SJSA1 (cell line): ENCODE measurements around the gene ANKIB1. TPM values are rescaled to one million over a fixed set of nuclear protein-coding genes. Genes with fewer than 3 reads are reported as not detected.

Source experiments
- DNase-seq, 2 experiments: peaks; one replicate each; pipeline ENCODE4 v3.0.0-alpha.2; 2015 to 2020; ENCODE audit warnings: low spot score in 2 of 2, low read depth in 1 of 2
- H3K27ac ChIP-seq: fragments of 250-450 bp; sonication (Bioruptor Pico); 2 replicates; pipeline ENCODE4 v1.5.1; 2020; ENCODE audit warnings: mild to moderate bottlenecking, moderate library complexity
- H3K27me3 ChIP-seq: fragments of 250-450 bp; sonication (Bioruptor Pico); replicated peaks from 2 replicates; pipeline ENCODE4 v1.5.1; 2020; ENCODE audit warnings: mild to moderate bottlenecking, moderate library complexity
- H3K36me3 ChIP-seq: fragments of 250-450 bp; sonication (Bioruptor Pico); 2 replicates; pipeline ENCODE4 v1.5.1; 2020; ENCODE audit warnings: mild to moderate bottlenecking
- H3K4me1 ChIP-seq: fragments of 250-450 bp; sonication (Bioruptor Pico); replicated peaks from 2 replicates; pipeline ENCODE4 v1.6.1; 2021; ENCODE audit warnings: mild to moderate bottlenecking
- H3K4me3 ChIP-seq: fragments of 250-450 bp; sonication (Bioruptor Pico); 2 replicates; pipeline ENCODE4 v1.5.1; 2020; ENCODE audit warnings: mild to moderate bottlenecking
- H3K9me3 ChIP-seq: fragments of 250-450 bp; sonication (Bioruptor Pico); replicated peaks from 2 replicates; pipeline ENCODE4 v1.5.1; 2020; ENCODE audit warnings: mild to moderate bottlenecking
- total RNA-seq: library from RNA; depleted of rRNA; stranded (reverse); fragments of >200 nt; shearing (Covaris generic); gene quantifications from 2 replicates; pipeline ENCODE4 v1.2.3, GENCODE V29; 2014

Gene ANKIB1
- total RNA-seq, 1 experiment from 2014 or later, result 34.7 TPM

GRCh38 chr7:92282221-92282814, 36.5 kb downstream of the ANKIB1 start:
- Histone ChIP-seq H3K4me1 (no peaks in the 10 kb centered on the region), H3K4me3 (no peak overlapping the region), H3K9me3 (no peaks in the 10 kb centered on the region), H3K27me3 (no peaks in the 10 kb centered on the region), H3K36me3 (no peaks in the 10 kb centered on the region), H3K27ac (no peak overlapping the region)
- DNase-seq, result no peak

DNA sequence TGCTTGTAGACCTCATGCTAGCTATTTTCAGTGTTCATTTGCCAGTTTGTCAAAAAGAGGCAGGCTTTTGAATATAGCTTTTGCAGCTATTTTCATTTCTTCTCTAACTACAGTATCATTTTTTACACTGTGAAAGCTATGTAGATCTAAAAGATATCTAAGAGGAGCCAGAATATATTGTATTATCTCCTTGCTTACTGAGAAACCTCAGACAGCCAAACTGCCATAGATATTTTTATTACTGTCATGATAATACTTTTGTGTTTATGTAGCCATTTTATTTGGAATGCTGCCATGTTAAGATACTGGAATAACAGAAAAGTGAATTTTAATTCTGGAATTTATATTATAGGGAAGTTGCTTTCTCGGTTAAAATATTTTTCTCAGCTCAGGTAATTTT, 37.2 kb downstream of the ANKIB1 start:
- H3K27ac ChIP-seq, result no peak overlapping the region
- H3K36me3 ChIP-seq, result no peaks in the 10 kb centered on the region
- no peak for DNase-seq
- no peaks in the 10 kb centered on the region for H3K27me3 ChIP-seq
- no peak overlapping the region for H3K4me3 ChIP-seq
- H3K4me1 ChIP-seq, result no peaks in the 10 kb centered on the region
- no peaks in the 10 kb centered on the region for H3K9me3 ChIP-seq

GRCh38 chr7:92289321-92289720, 43.5 kb downstream of the ANKIB1 start:
- no peak for DNase-seq

GRCh38 chr7:92292981-92293380, 47.2 kb downstream of the ANKIB1 start:
- Histone ChIP-seq H3K27ac (no peak overlapping the region), H3K4me1 (peaks cover 4% of the 10 kb centered on the region; the same call in 1 of the 2 replicates), H3K27me3 (no peaks in the 10 kb centered on the region), H3K36me3 (peaks cover 4% of the 10 kb centered on the region; the same call in 1 of the 2 replicates), H3K9me3 (no peaks in the 10 kb centered on the region), H3K4me3 (no peak overlapping the region)
- DNase-seq, result no peak

More at GRCh38 chr7:92289321-92289720, 43.5 kb downstream of the ANKIB1 start:
- H3K27ac ChIP-seq, result no peak overlapping the region
- H3K9me3 ChIP-seq, result no peaks in the 10 kb centered on the region
- H3K36me3 ChIP-seq, result no peaks in the 10 kb centered on the region
- no peak overlapping the region for H3K4me3 ChIP-seq
- H3K4me1 ChIP-seq, result peaks cover 4% of the 10 kb centered on the region; the same call in 1 of the 2 replicates
- H3K27me3 ChIP-seq, result no peaks in the 10 kb centered on the region

DNA sequence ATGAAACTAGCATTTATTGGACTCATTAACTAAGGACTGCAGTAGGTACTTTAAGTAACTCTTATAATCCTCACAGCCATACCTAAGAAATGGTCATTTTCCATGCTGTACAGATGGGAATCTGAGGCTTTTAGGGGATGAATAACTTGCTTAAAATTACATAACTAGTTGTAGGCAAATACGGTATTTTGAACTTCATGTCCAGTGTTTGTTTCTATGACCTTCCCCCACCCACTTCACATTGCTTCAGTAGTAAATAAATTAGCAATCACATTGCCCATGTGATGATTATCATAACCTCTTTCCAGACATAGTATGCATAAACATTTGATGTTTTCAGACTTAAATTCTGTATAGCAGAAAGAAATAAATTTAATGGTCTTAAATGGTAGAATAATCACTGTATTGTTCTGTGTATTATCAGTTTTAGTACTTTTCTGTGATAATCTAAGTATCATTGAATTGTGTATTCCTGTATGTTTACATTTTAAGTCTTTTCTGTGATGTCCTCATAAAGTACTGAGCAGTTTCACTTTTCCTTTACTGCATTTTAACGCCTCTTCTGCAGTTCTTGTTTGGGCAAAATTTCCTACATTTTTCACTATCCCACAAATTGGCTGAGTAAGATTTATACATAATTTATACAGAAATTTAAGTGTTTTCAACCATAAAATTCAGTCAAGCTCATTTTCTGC, 48.3 kb downstream of the ANKIB1 start:
- Histone ChIP-seq H3K36me3 (peaks cover 7% of the 10 kb centered on the region; the same call in 1 of the 2 replicates), H3K9me3 (no peaks in the 10 kb centered on the region), H3K4me3 (no peak overlapping the region), H3K4me1 (peaks cover 4% of the 10 kb centered on the region; the same call in 1 of the 2 replicates), H3K27me3 (no peaks in the 10 kb centered on the region), H3K27ac (no peak overlapping the region)
- no peak for DNase-seq

DNA sequence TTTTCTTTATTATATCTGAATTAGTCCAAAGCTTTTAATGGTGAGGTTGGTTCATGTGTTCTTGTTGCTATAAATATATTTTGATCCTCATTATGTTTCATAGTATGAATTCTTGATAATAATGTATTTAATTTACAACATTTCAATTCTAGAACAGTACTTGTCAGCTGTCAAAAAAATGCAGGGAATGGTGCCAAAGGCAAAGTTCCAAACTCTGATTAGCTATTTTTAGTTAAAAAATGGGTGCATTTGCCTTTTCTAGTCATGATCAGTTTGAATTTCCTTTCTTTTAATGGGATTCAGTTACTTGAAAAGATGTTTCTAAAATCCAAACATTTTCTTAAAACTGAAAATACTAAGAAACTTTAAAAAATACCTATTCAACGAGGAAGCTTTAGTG, 49.6 kb downstream of the ANKIB1 start:
- H3K27ac ChIP-seq, result no peak overlapping the region
- H3K9me3 ChIP-seq, result no peaks in the 10 kb centered on the region
- H3K4me1 ChIP-seq, result peaks cover 4% of the 10 kb centered on the region; the same call in 1 of the 2 replicates
- no peak for DNase-seq
- H3K36me3 ChIP-seq, result peaks cover 9% of the 10 kb centered on the region; the same call in 1 of the 2 replicates
- no peaks in the 10 kb centered on the region for H3K27me3 ChIP-seq
- H3K4me3 ChIP-seq, result no peak overlapping the region

GRCh38 chr7:92296235-92296634, 50.5 kb downstream of the ANKIB1 start:
- Histone ChIP-seq H3K4me1 (peaks cover 4% of the 10 kb centered on the region; the same call in 1 of the 2 replicates), H3K36me3 (peaks cover 15% of the 10 kb centered on the region; the same call in 1 of the 2 replicates), H3K27me3 (no peaks in the 10 kb centered on the region), H3K4me3 (no peak overlapping the region), H3K9me3 (no peaks in the 10 kb centered on the region), H3K27ac (no peak overlapping the region)
- no peak for DNase-seq

DNA sequence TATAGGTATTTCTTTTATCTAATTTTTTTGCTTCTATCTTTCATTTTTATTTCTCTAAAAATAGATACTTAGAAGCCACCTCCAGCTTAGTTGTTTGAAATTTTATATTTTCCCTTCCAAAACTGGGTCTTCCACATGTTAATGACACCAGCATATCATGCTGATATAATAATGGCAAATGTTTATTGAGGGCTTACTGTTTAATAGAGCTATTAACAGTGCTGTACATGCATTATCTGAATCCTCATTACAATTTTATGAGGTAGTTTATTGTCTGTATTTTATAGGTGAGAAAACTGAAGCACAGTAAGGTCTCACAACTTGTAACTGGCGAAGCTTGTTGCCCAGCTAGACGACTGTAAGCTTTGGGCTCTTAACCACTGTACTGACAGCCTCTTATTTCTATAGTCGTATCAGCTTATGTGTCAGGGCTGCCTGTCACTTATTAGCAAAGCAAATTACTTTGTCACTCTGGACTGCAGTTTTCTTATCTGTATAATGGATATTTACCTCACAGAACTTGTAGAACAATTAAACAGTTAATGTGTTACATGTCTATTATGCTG, 51.2 kb downstream of the ANKIB1 start:
- no peak for DNase-seq
- no peaks in the 10 kb centered on the region for H3K27me3 ChIP-seq
- no peak overlapping the region for H3K27ac ChIP-seq
- H3K4me1 ChIP-seq, result peaks cover 4% of the 10 kb centered on the region; the same call in 1 of the 2 replicates
- H3K4me3 ChIP-seq, result no peak overlapping the region
- peaks cover 16% of the 10 kb centered on the region; the same call in 1 of the 2 replicates for H3K36me3 ChIP-seq
- H3K9me3 ChIP-seq, result no peaks in the 10 kb centered on the region

GRCh38 chr7:92297736-92298135, 52.0 kb downstream of the ANKIB1 start:
- Histone ChIP-seq H3K4me3 (no peak overlapping the region), H3K4me1 (peaks cover 4% of the 10 kb centered on the region; the same call in 1 of the 2 replicates), H3K27me3 (no peaks in the 10 kb centered on the region), H3K27ac (no peak overlapping the region), H3K36me3 (peaks cover 20% of the 10 kb centered on the region), H3K9me3 (no peaks in the 10 kb centered on the region)
- no peak for DNase-seq

DNA sequence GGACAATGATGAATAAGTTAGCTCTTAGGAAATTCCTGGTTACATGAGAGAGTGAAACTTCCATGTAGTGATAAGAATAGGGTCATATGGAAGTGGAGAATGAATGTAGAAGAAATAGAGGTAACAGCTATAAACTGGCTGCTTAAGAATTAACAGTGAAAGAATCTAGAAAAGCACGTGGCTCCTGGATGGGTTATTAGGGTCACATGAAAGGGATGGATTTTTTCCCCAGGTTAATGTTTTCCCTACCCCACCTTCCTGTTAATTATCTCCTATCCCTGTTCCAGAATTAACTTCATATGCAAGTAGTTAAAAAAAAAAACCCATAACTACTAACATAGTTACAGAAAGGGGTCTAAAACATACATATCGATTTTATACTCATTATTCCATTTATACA, 58.0 kb downstream of the ANKIB1 start:
- H3K27me3 ChIP-seq, result no peaks in the 10 kb centered on the region
- H3K27ac ChIP-seq, result no peak overlapping the region
- no peaks in the 10 kb centered on the region for H3K4me1 ChIP-seq
- DNase-seq, result no peak
- H3K9me3 ChIP-seq, result no peaks in the 10 kb centered on the region
- no peak overlapping the region for H3K4me3 ChIP-seq
- H3K36me3 ChIP-seq, result peaks cover 20% of the 10 kb centered on the region; the same call in 1 of the 2 replicates

DNA sequence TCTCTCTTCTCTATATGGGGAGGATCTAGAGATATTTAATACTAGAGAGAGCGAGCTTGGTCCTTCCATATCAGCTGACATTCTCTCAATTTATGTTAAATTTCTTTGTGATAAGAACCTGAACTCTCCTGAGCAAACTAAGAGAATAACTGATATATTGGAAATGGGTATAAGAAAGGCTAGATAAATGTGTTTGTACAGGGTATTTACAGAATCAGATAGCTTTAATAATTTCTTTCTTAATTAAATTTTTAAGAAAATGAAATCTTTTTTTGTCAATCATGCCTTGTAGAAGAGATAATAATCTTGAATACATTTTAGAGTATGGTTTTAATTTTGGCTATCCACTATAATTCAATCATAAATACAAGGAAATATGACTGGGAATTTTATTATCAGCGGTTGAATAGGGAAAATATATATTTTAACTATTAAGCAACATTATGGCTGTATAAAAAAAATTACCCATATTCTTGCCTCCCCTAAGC, 58.7 kb downstream of the ANKIB1 start:
- DNase-seq, result no peak
- Histone ChIP-seq H3K27ac (no peak overlapping the region), H3K27me3 (no peaks in the 10 kb centered on the region), H3K9me3 (no peaks in the 10 kb centered on the region), H3K4me1 (no peaks in the 10 kb centered on the region; the same call in 1 of the 2 replicates), H3K4me3 (no peak overlapping the region), H3K36me3 (peaks cover 15% of the 10 kb centered on the region; the same call in 1 of the 2 replicates)

GRCh38 chr7:92306153-92306552, 60.4 kb downstream of the ANKIB1 start:
- Histone ChIP-seq H3K27ac (no peak overlapping the region), H3K27me3 (no peaks in the 10 kb centered on the region), H3K4me1 (no peaks in the 10 kb centered on the region; the same call in 1 of the 2 replicates), H3K4me3 (no peak overlapping the region), H3K9me3 (no peaks in the 10 kb centered on the region), H3K36me3 (peaks cover 11% of the 10 kb centered on the region; the same call in 1 of the 2 replicates)
- no peak for DNase-seq

DNA sequence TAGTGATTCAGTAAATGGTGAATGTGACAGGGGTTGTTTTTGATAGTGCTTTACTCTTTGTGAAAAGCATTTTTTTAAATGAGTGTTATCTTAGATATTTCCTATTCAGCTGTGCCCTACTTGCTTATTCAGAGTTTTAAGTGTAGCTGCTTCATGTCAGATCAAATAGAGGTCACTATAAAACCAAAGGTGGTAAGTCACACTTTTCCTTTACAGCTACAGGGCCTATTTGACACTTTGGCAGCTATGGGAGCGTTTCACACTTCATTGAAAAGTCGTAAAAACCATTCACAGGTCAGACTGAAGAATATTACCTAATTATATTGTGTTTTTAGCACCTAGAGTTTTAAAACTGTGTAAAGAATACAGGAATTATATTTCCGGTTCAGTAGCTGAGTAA, 67.3 kb downstream of the ANKIB1 start:
- Histone ChIP-seq H3K27ac (no peak overlapping the region), H3K9me3 (no peaks in the 10 kb centered on the region), H3K4me1 (no peaks in the 10 kb centered on the region; the same call in 1 of the 2 replicates), H3K36me3 (no peaks in the 10 kb centered on the region), H3K27me3 (no peaks in the 10 kb centered on the region), H3K4me3 (no peak overlapping the region)
- DNase-seq, result no peak

- no peaks in the 10 kb centered on the region for H3K4me1 ChIP-seq
- H3K27me3 ChIP-seq, result no peaks in the 10 kb centered on the region
- no peak for DNase-seq
- no peaks in the 10 kb centered on the region for H3K9me3 ChIP-seq
- H3K27ac ChIP-seq, result no peak overlapping the region
- H3K4me3 ChIP-seq, result no peak overlapping the region
- no peaks in the 10 kb centered on the region for H3K36me3 ChIP-seq
Observed at GRCh38 chr7:92319243-92319642, 73.5 kb downstream of the ANKIB1 start.
